Thyroid gland (tissue), 4 donors: ENCODE data around the gene DIP2C.

Experiments
- CTCF ChIP-seq, 6 experiments: fragments of 200-600 bp in 3 of 6; fragments of 450-650 bp in 3 of 6; sonication (generic) in 3 of 6; IDR thresholded peaks; one replicate each; pipeline ENCODE4 v1.5.1; 2016 to 2019; ENCODE audit warnings: antibody characterized with exemption in 6 of 6, mild to moderate bottlenecking in 2 of 6, inconsistent platforms in 1 of 6, moderate library complexity in 1 of 6
- POLR2A ChIP-seq, 2 donors: fragments of 450-650 bp; IDR thresholded peaks; one replicate each; pipeline ENCODE4 v1.6.1; 2017; ENCODE audit warnings: antibody characterized with exemption in 2 of 2, mild to moderate bottlenecking in 2 of 2, moderate library complexity in 1 of 2

- TF ChIP-seq POLR2A (IDR thresholded peaks at IDR 0.05) (no peak), CTCF (IDR thresholded peaks at IDR 0.05) (no peak)
These were observed 399.3 kb downstream of the DIP2C start for GRCh38 chr10:290026-290725.
